ENCODE measurements around the gene GNG13. TPM values are rescaled to one million over a fixed set of nuclear protein-coding genes. Genes with fewer than 3 reads are reported as not detected.

The GNG13 gene
- polyA plus RNA-seq, 1 donor from 2014 or later: not detected

Other genes starting within 250 kb of the GNG13 start
- gene PRR35, start 240.3 kb downstream of the GNG13 start, polyA plus RNA-seq: not detected
- gene NHLRC4, start 233.7 kb downstream of the GNG13 start, polyA plus RNA-seq: 4.5 TPM
- 18.9 TPM for gene PIGQ, start 230.8 kb downstream of the GNG13 start, polyA plus RNA-seq
- 14.7 TPM for gene RAB40C, start 210.7 kb downstream of the GNG13 start, polyA plus RNA-seq
- not detected for gene WFIKKN1, start 169.7 kb downstream of the GNG13 start, polyA plus RNA-seq
- gene METTL26, start 164.4 kb downstream of the GNG13 start, polyA plus RNA-seq: 81.0 TPM
- 52.8 TPM for gene MCRIP2, start 158.9 kb downstream of the GNG13 start, polyA plus RNA-seq
- 0.54 TPM for gene WDR90, start 151.4 kb downstream of the GNG13 start, polyA plus RNA-seq
- 42.7 TPM for gene RHOT2, start 132.6 kb downstream of the GNG13 start, polyA plus RNA-seq
- gene RHBDL1, start 125.1 kb downstream of the GNG13 start, polyA plus RNA-seq: 1.1 TPM
- 137 TPM for gene STUB1, start 120.3 kb downstream of the GNG13 start, polyA plus RNA-seq
- gene JMJD8, start 116.4 kb downstream of the GNG13 start, polyA plus RNA-seq: 51.0 TPM
- 15.1 TPM for gene WDR24, start 110.3 kb downstream of the GNG13 start, polyA plus RNA-seq
- gene FBXL16, start 94.9 kb downstream of the GNG13 start, polyA plus RNA-seq: 4.4 TPM
- 2.8 TPM for gene METRN, start 85.6 kb downstream of the GNG13 start, polyA plus RNA-seq
- gene ANTKMT, start 79.6 kb downstream of the GNG13 start, polyA plus RNA-seq: 84.7 TPM
- gene CCDC78, start 74.3 kb downstream of the GNG13 start, polyA plus RNA-seq: 0.74 TPM
- gene HAGHL, start 73.6 kb downstream of the GNG13 start, polyA plus RNA-seq: 10.0 TPM
- gene CIAO3, start 59.7 kb downstream of the GNG13 start, polyA plus RNA-seq: 29.4 TPM
- not detected for gene MSLN, start 40.0 kb downstream of the GNG13 start, polyA plus RNA-seq
- 39.5 TPM for gene RPUSD1, start 12.4 kb downstream of the GNG13 start, polyA plus RNA-seq
- 4.9 TPM for gene CHTF18, start 12.1 kb downstream of the GNG13 start, polyA plus RNA-seq
- gene LMF1, start 170.2 kb upstream of the GNG13 start, polyA plus RNA-seq: 16.1 TPM
- 0.48 TPM for gene SOX8, start 181.0 kb upstream of the GNG13 start, polyA plus RNA-seq

Measured in IgD-negative memory B cell (primary cell).